MCF 10A (cell line): Measurements from ENCODE around the gene ETV3. TPM values are rescaled to one million over a fixed set of nuclear protein-coding genes. Genes with fewer than 3 reads are reported as not detected.

Experiments
- BruUV-seq: library from RNA; stranded (reverse); fragments of 400-500 nt; replicated peaks from 2 replicates; lab custom pipeline; 2021; lab: Mats Ljungman, UMichigan
- CTCF ChIA-PET: fragments of 300-600 bp; sonication (Branson Sonifier 250); formaldehyde crosslinking; extraction: SDS; loops from one replicate; lab custom pipeline; 2021; ENCODE audit warnings: antibody characterized with exemption, inconsistent platforms; lab: Yijun Ruan, JAX
- POLR2A ChIA-PET: fragments of 300-600, 350-650 bp; sonication (Branson Sonifier 250); formaldehyde crosslinking; extraction: SDS; loops from one replicate; lab custom pipeline; 2020; ENCODE audit warnings: antibody characterized with exemption, inconsistent platforms; lab: Yijun Ruan, JAX
- DNase-seq: peaks from one replicate; pipeline ENCODE4 v3.0.0-alpha.2; 2018; ENCODE audit not compliant: unreplicated experiment
- H3K27ac Mint-ChIP-seq: one replicate; pipeline ENCODE4 v1.8.0; 2022; ENCODE audit warnings: mild to moderate bottlenecking, low read depth, mixed read lengths; ENCODE audit not compliant: unreplicated experiment
- H3K27me3 Mint-ChIP-seq: one replicate; pipeline ENCODE4 v1.8.0; 2022; ENCODE audit warnings: mixed read lengths; ENCODE audit not compliant: insufficient read depth, unreplicated experiment
- H3K36me3 Mint-ChIP-seq: one replicate; pipeline ENCODE4 v1.8.0; 2022; ENCODE audit warnings: mild to moderate bottlenecking, moderate library complexity, mixed read lengths; ENCODE audit not compliant: insufficient read depth, unreplicated experiment
- H3K4me1 Mint-ChIP-seq: one replicate; pipeline ENCODE4 v1.8.0; 2022; ENCODE audit warnings: mixed read lengths; ENCODE audit not compliant: insufficient read depth, unreplicated experiment
- H3K4me3 Mint-ChIP-seq: one replicate; pipeline ENCODE4 v1.8.0; 2022; ENCODE audit warnings: mild to moderate bottlenecking, moderate library complexity, mixed read lengths; ENCODE audit not compliant: unreplicated experiment
- H3K9me3 Mint-ChIP-seq: one replicate; pipeline ENCODE4 v1.8.0; 2022; ENCODE audit warnings: mixed read lengths; ENCODE audit not compliant: unreplicated experiment
- CTCF ChIP-seq: fragments of 200-600 bp; IDR thresholded peaks from one replicate; pipeline ENCODE4 v1.8.0; 2022; ENCODE audit warnings: antibody characterized with exemption, mild to moderate bottlenecking; ENCODE audit not compliant: unreplicated experiment
- intact Hi-C: fragments of 100-400 bp; cut with micrococcal nuclease; formaldehyde crosslinking; loops from 2 replicates; pipeline ENCODE4 v1.14.1; 2022
- total RNA-seq: library from RNA; stranded (reverse); gene quantifications from 2 replicates; pipeline ENCODE4 v1.2.3, GENCODE V29; 2022

The ETV3 gene
- total RNA-seq, 1 experiment from 2014 or later, result 28.6 TPM

GRCh38 chr1:157114183-157115121 is 23.7 kb downstream of the ETV3 start:
- Mint-ChIP-seq H3K27me3 (peaks cover 30% of the 10 kb centered on the region), H3K9me3 (no peaks in the 10 kb centered on the region), H3K36me3 (no peaks in the 10 kb centered on the region), H3K4me3 (no peak overlapping the region), H3K27ac (no peak overlapping the region), H3K4me1 (no peaks in the 10 kb centered on the region)
- BruUV-seq, result no TSS peak
- CTCF ChIA-PET, result interaction anchor here (0.6 to 6.4 kb wide), 8 partner anchors 24 to 1974 kb away, joined by 3 to 35 read pairs (median 4); no protein-coding TSS in a partner anchor
- no peak for TF ChIP-seq CTCF
- intact Hi-C loops, result no loop called here
- no peak for DNase-seq
- POLR2A ChIA-PET, result interaction anchor here (0.9 kb wide), 1 partner anchor 24 kb away, joined by 3 read pairs; no protein-coding TSS in a partner anchor

GRCh38 chr1:157113631-157114030 is 24.6 kb downstream of the ETV3 start:
- TF ChIP-seq CTCF, result no peak
- no peaks in the 10 kb centered on the region for H3K4me1 Mint-ChIP-seq
- BruUV-seq, result no TSS peak
- ChIA-PET POLR2A (no interaction called here), CTCF (interaction anchor here (0.5 to 6.4 kb wide), 7 partner anchors 23 to 257 kb away, joined by 3 to 35 read pairs (median 3); no protein-coding TSS in a partner anchor)
- H3K36me3 Mint-ChIP-seq, result no peaks in the 10 kb centered on the region
- intact Hi-C loops, result no loop called here
- H3K27me3 Mint-ChIP-seq, result peaks cover 36% of the 10 kb centered on the region
- H3K9me3 Mint-ChIP-seq, result no peaks in the 10 kb centered on the region
- H3K4me3 Mint-ChIP-seq, result no peak overlapping the region
- no peak overlapping the region for H3K27ac Mint-ChIP-seq
- DNase-seq, result no peak

- Mint-ChIP-seq H3K36me3 (no peaks in the 10 kb centered on the region), H3K4me3 (no peak overlapping the region), H3K9me3 (no peaks in the 10 kb centered on the region), H3K4me1 (no peaks in the 10 kb centered on the region), H3K27ac (no peak overlapping the region), H3K27me3 (peaks cover 41% of the 10 kb centered on the region)
- ChIA-PET POLR2A (no interaction called here), CTCF (interaction anchor here (1.7 to 6.4 kb wide), 4 partner anchors 23 to 258 kb away, joined by 3 to 32 read pairs (median 8); no protein-coding TSS in a partner anchor)
- intact Hi-C loops, result no loop called here
- BruUV-seq, result no TSS peak
- DNase-seq, result no peak
- TF ChIP-seq CTCF, result no peak
These were observed 25.1 kb downstream of the ETV3 start for GRCh38 chr1:157113106-157113505.

GRCh38 chr1:157112186-157112867 is 25.9 kb downstream of the ETV3 start:
- Mint-ChIP-seq H3K9me3 (no peaks in the 10 kb centered on the region), H3K36me3 (no peaks in the 10 kb centered on the region), H3K27ac (no peak overlapping the region), H3K4me3 (no peak overlapping the region), H3K27me3 (peaks cover 49% of the 10 kb centered on the region), H3K4me1 (no peaks in the 10 kb centered on the region)
- DNase-seq, result no peak
- POLR2A ChIA-PET, result interaction anchor here (1.0 kb wide), 1 partner anchor 25 kb away, joined by 3 read pairs; no protein-coding TSS in a partner anchor
- CTCF ChIA-PET, result interaction anchor here (0.6 to 6.4 kb wide), 3 partner anchors 14 to 44 kb away, joined by 3 to 32 read pairs (median 8); no protein-coding TSS in a partner anchor
- intact Hi-C loops, result no loop called here
- no peak for TF ChIP-seq CTCF
- BruUV-seq, result no TSS peak
